Tibial nerve (tissue), 4 donors: Measurements from ENCODE around the gene LINGO1. TPM values are rescaled to one million over a fixed set of nuclear protein-coding genes. Genes with fewer than 3 reads are reported as not detected.

Experiments used
- DNase-seq, 2 donors: peaks; one replicate each; pipeline ENCODE4 v3.0.0-alpha.2; 2019; ENCODE audit warnings: low spot score in 2 of 2
- H3K27ac ChIP-seq, 4 donors: fragments of 200-600 bp; sonication (generic) in 3 of 4; one replicate each; pipeline ENCODE4 v1.5.1; 2017 to 2019; ENCODE audit warnings: mild to moderate bottlenecking in 1 of 4
- H3K27me3 ChIP-seq, 2 donors: fragments of 200-600 bp; sonication (generic) in 1 of 2; one replicate each; pipeline versions ENCODE4 v1.5.1 to v1.6.0; 2017 to 2019
- H3K36me3 ChIP-seq, 3 donors: fragments of 200-600 bp; sonication (generic); one replicate each; pipeline ENCODE4 v1.5.1; 2018 to 2019
- H3K4me1 ChIP-seq, 4 donors: fragments of 200-600 bp; sonication (generic) in 3 of 4; one replicate each; pipeline ENCODE4 v1.5.1; 2017 to 2019
- H3K4me3 ChIP-seq, 4 donors: fragments of 200-600 bp; sonication (generic) in 3 of 4; one replicate each; pipeline ENCODE4 v1.5.1; 2017 to 2019; ENCODE audit warnings: mild to moderate bottlenecking in 1 of 4, moderate library complexity in 1 of 4
- H3K9me3 ChIP-seq, 4 donors: fragments of 200-600 bp; sonication (generic) in 3 of 4; one replicate each; pipeline ENCODE4 v1.5.1; 2017 to 2019
- EP300 ChIP-seq, 2 donors: sonication (generic); formaldehyde crosslinking; IDR thresholded peaks; one replicate each; pipeline ENCODE4 v1.6.1; 2017; ENCODE audit warnings: antibody characterized with exemption in 2 of 2, mild to moderate bottlenecking in 1 of 2
- POLR2A ChIP-seq, 2 donors: fragments of 450-650 bp; IDR thresholded peaks; one replicate each; pipeline ENCODE4 v1.6.1; 2017; ENCODE audit warnings: antibody characterized with exemption in 2 of 2, mild to moderate bottlenecking in 2 of 2, moderate library complexity in 2 of 2
- WGBS, 2 donors: methylation state at CpG; one replicate each; pipeline ENCODE4 v1.1.5; 2018; 5-methylcytosine and 5-hydroxymethylcytosine counted together
- total RNA-seq, 4 donors: library from RNA; depleted of rRNA; stranded (reverse); fragments of >200 nt; gene quantifications; one replicate each; pipeline ENCODE4 v1.1.0, GENCODE V29; 2016
- TF ChIP-seq, protein P1 (sequence below), 5 experiments: fragments of 200-600 bp in 3 of 5; fragments of 450-650 bp in 2 of 5; sonication (generic) in 3 of 5; IDR thresholded peaks; one replicate each; pipeline ENCODE4 v1.5.1; 2016 to 2019; ENCODE audit warnings: antibody characterized with exemption in 5 of 5, mild to moderate bottlenecking in 3 of 5, moderate library complexity in 2 of 5

Gene LINGO1
- total RNA-seq, 4 donors from 2014 or later = 0.42 to 2.4 (median 1.3) TPM

DNA sequence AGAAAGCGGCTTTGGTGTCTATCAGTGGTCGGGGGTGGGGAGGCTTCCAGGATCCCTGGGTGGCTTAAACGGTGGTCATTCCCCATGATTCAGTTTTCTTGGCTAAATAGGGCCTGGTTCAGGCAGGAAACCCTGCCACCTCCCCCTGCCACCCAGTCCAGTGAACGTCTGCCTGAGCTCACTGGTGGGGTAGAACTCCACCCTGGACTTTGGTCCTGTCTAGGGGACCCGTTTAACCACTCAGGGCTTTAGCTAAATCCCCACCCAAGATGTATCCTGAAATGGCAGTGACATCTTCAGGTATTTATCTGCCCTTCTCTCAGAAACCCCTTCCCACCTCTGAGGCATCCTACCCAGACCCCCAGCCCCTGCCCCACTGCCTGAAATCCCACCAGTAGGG, 30.5 kb upstream of the LINGO1 start:
- H3K9me3 ChIP-seq = no peaks in the 10 kb centered on the region
- no peak overlapping the region for H3K27ac ChIP-seq
- H3K4me3 ChIP-seq = no peak overlapping the region
- H3K36me3 ChIP-seq = no peaks in the 10 kb centered on the region
- peaks cover 0 to 14% of the 10 kb centered on the region in 2 donors for H3K27me3 ChIP-seq
- WGBS, 2 donors = 62 to 66% methylated on average over 5 of the region's 5 CpGs
- TF ChIP-seq, protein P1, sequence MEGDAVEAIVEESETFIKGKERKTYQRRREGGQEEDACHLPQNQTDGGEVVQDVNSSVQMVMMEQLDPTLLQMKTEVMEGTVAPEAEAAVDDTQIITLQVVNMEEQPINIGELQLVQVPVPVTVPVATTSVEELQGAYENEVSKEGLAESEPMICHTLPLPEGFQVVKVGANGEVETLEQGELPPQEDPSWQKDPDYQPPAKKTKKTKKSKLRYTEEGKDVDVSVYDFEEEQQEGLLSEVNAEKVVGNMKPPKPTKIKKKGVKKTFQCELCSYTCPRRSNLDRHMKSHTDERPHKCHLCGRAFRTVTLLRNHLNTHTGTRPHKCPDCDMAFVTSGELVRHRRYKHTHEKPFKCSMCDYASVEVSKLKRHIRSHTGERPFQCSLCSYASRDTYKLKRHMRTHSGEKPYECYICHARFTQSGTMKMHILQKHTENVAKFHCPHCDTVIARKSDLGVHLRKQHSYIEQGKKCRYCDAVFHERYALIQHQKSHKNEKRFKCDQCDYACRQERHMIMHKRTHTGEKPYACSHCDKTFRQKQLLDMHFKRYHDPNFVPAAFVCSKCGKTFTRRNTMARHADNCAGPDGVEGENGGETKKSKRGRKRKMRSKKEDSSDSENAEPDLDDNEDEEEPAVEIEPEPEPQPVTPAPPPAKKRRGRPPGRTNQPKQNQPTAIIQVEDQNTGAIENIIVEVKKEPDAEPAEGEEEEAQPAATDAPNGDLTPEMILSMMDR (IDR thresholded peaks at IDR 0.05) = no peak
- no peak for TF ChIP-seq POLR2A (IDR thresholded peaks at IDR 0.05)
- no peak for TF ChIP-seq EP300 (IDR thresholded peaks at IDR 0.05)
- no peaks in the 10 kb centered on the region for H3K4me1 ChIP-seq
- no peak for DNase-seq

DNA sequence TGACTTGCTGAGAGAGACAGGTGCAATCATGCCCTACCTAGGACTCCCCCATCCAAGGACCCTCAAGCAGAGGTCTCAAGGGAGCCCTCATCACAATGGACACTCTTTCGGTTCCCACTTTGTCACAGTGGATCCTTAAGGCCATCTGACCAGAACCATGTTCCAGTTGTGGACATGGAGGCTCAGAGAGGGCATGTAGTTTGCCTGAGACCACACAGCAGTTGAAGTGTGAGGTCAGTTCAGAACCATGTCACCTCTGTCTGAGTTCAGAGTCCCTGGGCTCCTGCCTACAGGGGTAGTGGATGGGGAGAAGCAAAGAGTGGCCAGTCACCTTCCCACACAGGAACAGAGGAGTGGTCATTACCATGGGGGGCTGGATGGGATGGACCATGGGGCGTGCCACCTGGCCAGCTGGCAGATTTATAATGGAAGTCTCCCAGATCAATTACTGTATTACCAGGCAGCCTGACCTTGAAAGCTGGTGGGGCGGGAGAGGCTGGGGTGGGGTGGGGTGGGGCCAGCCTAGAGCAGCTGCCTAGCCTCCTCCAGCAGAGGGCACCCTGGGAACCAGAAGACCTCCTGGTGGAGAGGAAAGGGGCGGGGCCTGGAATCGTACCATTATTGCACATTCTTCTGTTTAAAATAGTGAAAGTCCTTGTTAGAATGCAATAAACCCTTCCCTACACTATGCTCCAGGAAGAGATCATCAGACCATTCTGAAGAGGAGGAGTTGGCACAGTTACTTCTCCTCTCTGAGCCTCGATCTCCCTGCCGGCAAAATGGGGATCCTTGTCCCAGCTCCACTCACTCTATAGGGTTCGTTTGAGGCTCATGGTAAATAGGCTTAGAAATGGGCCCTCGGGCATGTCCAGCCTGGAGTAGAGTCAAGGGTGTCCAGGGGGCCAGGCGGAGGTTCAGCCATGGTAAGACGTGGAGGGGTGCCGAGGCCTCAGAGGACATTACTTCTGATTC, 26.9 kb upstream of the LINGO1 start:
- no peak for DNase-seq
- Histone ChIP-seq H3K27ac (no peak overlapping the region), H3K9me3 (no peaks in the 10 kb centered on the region), H3K36me3 (no peaks in the 10 kb centered on the region), H3K27me3 (peaks cover 0 to 29% of the 10 kb centered on the region in 2 donors), H3K4me1 (no peaks in the 10 kb centered on the region), H3K4me3 (no peak overlapping the region)
- 47 to 53% methylated on average over 7 to 12 of the region's 12 CpGs for WGBS, 2 donors
- no peak for TF ChIP-seq EP300 (IDR thresholded peaks at IDR 0.05)
- TF ChIP-seq, protein P1 (IDR thresholded peaks at IDR 0.05) = peak in 1 of 5 experiments; percentile 29
- no peak for TF ChIP-seq POLR2A (IDR thresholded peaks at IDR 0.05)

DNA sequence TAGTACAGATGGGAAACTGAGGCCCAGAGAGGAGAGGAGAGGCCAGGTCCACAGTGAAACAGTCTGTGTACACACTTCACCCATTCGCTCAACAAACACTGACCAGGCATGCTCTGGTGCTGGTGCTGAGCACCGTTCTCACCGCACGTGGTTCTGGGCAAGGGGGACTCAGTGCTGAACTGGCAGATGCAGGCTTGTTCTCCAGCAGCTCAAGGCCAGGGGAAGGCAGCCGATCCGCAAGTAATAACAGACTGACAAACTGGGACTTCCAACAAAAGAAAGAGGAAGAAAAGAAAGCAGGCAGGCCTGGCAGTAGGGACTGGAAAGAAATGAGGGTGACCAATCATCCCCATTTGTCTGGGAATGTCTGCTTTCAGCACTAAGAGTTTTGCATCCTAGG, 25.6 kb upstream of the LINGO1 start:
- Histone ChIP-seq H3K4me3 (no peak overlapping the region), H3K4me1 (no peaks in the 10 kb centered on the region), H3K36me3 (no peaks in the 10 kb centered on the region), H3K27ac (no peak overlapping the region), H3K9me3 (peaks cover 0 to 10% (median 0%) of the 10 kb centered on the region in 4 donors), H3K27me3 (peaks cover 0 to 39% of the 10 kb centered on the region in 2 donors)
- WGBS, 2 donors = 67 to 86% methylated on average over 6 of the region's 6 CpGs
- no peak for DNase-seq
- no peak for TF ChIP-seq POLR2A (IDR thresholded peaks at IDR 0.05)
- TF ChIP-seq, protein P1 (IDR thresholded peaks at IDR 0.05) = no peak
- no peak for TF ChIP-seq EP300 (IDR thresholded peaks at IDR 0.05)

DNA sequence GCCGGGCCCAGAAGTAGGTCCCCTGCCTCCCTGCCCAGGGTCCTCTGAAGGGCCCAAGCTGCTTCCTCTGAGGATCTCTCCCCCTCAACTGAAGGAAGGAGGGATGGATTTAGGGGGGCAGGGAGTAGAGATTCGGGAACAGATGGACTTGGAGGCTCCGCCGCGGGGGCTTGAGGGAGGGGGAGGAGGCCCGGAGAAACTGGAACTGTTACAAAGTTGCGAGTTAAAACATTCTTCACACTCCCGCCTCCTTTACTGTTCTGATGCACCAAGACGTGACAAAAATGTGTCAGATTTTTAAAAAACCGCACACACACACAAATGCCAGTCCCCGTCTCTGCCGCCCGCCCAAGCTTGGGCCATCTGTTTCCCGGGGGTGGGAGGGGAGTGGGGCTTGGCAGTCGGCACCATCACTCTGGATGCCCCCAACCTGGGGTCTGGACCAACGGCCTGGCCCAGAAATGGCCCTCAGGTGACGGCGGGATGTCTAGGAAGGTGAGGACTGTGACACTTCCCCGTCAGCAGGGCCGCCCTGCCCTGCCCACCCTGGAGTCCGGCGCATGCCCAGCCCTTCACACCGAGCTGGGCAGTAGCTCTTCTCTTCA, 25.0 kb upstream of the LINGO1 start:
- H3K27me3 ChIP-seq = peaks cover 0 to 40% of the 10 kb centered on the region in 2 donors
- H3K4me1 ChIP-seq = no peaks in the 10 kb centered on the region

More for the DNA sequence above, 25.0 kb upstream of the LINGO1 start:
- DNase-seq = no peak
- TF ChIP-seq, protein P1 (IDR thresholded peaks at IDR 0.05) = no peak
- Histone ChIP-seq H3K36me3 (no peaks in the 10 kb centered on the region), H3K4me3 (no peak overlapping the region), H3K9me3 (peaks cover 0 to 10% (median 0%) of the 10 kb centered on the region in 4 donors), H3K27ac (no peak overlapping the region)
- 60 to 73% methylated on average over 22 to 23 of the region's 23 CpGs for WGBS, 2 donors
